AG09309 (cell line): ENCODE data around the gene REXO4.

ENCODE experiments used
- DNase-seq: peaks from one replicate; pipeline ENCODE4 v3.0.0-alpha.2; 2010; ENCODE audit warnings: low read depth
- H3K4me3 ChIP-seq: 2 replicates; pipeline ENCODE4 v1.5.1; 2011; ENCODE audit warnings: mild to moderate bottlenecking, low read depth, low read length, moderate library complexity; ENCODE audit not compliant: control insufficient read depth
- CTCF ChIP-seq: IDR thresholded peaks from 2 replicates; pipeline ENCODE4 v1.5.1; 2011; ENCODE audit warnings: mild to moderate bottlenecking, low read depth, low read length, inconsistent platforms; ENCODE audit not compliant: insufficient read depth, control insufficient read depth; ENCODE audit errors: missing control alignments

Gene REXO4

GRCh38 chr9:133369933-133370332 is 47.9 kb downstream of the REXO4 start:
- H3K4me3 ChIP-seq: no peak overlapping the region
- TF ChIP-seq CTCF: no peak
- DNase-seq: no peak

GRCh38 chr9:133369422-133369821 is 48.4 kb downstream of the REXO4 start:
- no peak overlapping the region for H3K4me3 ChIP-seq
- no peak for TF ChIP-seq CTCF
- DNase-seq: no peak

GRCh38 chr9:133368249-133368881 is 49.4 kb downstream of the REXO4 start:
- no peak for DNase-seq
- TF ChIP-seq CTCF: no peak
- H3K4me3 ChIP-seq: no peak overlapping the region

- no peak overlapping the region for H3K4me3 ChIP-seq
- no peak for TF ChIP-seq CTCF
- DNase-seq: no peak
Measured at GRCh38 chr9:133367778-133368177, 50.0 kb downstream of the REXO4 start.

- DNase-seq: no peak
- TF ChIP-seq CTCF: no peak
- H3K4me3 ChIP-seq: no peak overlapping the region
Measured at GRCh38 chr9:133367221-133367620, 50.6 kb downstream of the REXO4 start.

GRCh38 chr9:133366435-133366834 is 51.4 kb downstream of the REXO4 start:
- TF ChIP-seq CTCF: no peak
- DNase-seq: no peak
- no peak overlapping the region for H3K4me3 ChIP-seq

- no peak overlapping the region for H3K4me3 ChIP-seq
- no peak for DNase-seq
- no peak for TF ChIP-seq CTCF
Measured at GRCh38 chr9:133362359-133363044, 55.3 kb downstream of the REXO4 start.
